Neural cell (in vitro differentiated cells): ENCODE results near the gene PRAME. TPM values are rescaled to one million over a fixed set of nuclear protein-coding genes. Genes with fewer than 3 reads are reported as not detected.

ENCODE experiments used
- H2AFZ ChIP-seq: fragments of 200-600, 300-800 bp; sonication (generic), shearing (Covaris generic); 2 replicates; pipeline ENCODE4 v1.6.0; 2014; ENCODE audit warnings: low read depth, mild to moderate bottlenecking, antibody characterized with exemption, low read length, moderate library complexity
- H3F3A ChIP-seq: fragments of 200-600 bp; shearing (Covaris generic); 2 replicates; pipeline ENCODE4 v1.6.1; 2016; ENCODE audit warnings: mild to moderate bottlenecking, moderate library complexity, mixed read lengths, antibody characterized with exemption, low read length; ENCODE audit not compliant: insufficient read depth, poor library complexity, severe bottlenecking
- H3K27ac ChIP-seq: fragments of 200-600, 300-800 bp; sonication (generic), shearing (Covaris generic); 2 replicates; pipeline ENCODE4 v1.5.1; 2014; ENCODE audit warnings: mild to moderate bottlenecking, low read length, moderate library complexity
- H3K27me3 ChIP-seq: fragments of 300-800, 200-600 bp; sonication (generic), shearing (Covaris generic); 2 replicates; pipeline ENCODE4 v1.6.0; 2014; ENCODE audit warnings: mild to moderate bottlenecking, low read depth, low read length, moderate library complexity; ENCODE audit not compliant: insufficient read depth
- H3K36me3 ChIP-seq: fragments of 300-800, 200-600 bp; sonication (generic), shearing (Covaris generic); 2 replicates; pipeline ENCODE4 v1.5.1; 2014; ENCODE audit warnings: mild to moderate bottlenecking, antibody characterized with exemption, low read length, moderate library complexity; ENCODE audit not compliant: insufficient read depth
- H3K4me2 ChIP-seq: fragments of 300-800, 200-600 bp; sonication (generic), shearing (Covaris generic); 2 replicates; pipeline ENCODE4 v1.6.0; 2014; ENCODE audit warnings: mild to moderate bottlenecking, low read length
- H3K4me3 ChIP-seq: fragments of 300-800, 200-600 bp; sonication (generic), shearing (Covaris generic); 2 replicates; pipeline ENCODE4 v1.5.1; 2014; ENCODE audit warnings: mild to moderate bottlenecking, low read length, moderate library complexity
- H3K79me2 ChIP-seq: fragments of 200-600 bp; shearing (Covaris generic); replicated peaks from 2 replicates; pipeline ENCODE4 v1.6.0; 2014; ENCODE audit warnings: mild to moderate bottlenecking, low read length, moderate library complexity; ENCODE audit not compliant: insufficient read depth
- H3K9ac ChIP-seq: fragments of 300-800, 200-600 bp; sonication (generic), shearing (Covaris generic); 2 replicates; pipeline ENCODE4 v1.6.1; 2016; ENCODE audit warnings: mild to moderate bottlenecking, low read length, mixed read lengths
- H3K9me2 ChIP-seq: fragments of 200-600 bp; shearing (Covaris generic); 2 replicates; pipeline ENCODE4 v1.6.1; 2016; ENCODE audit warnings: mild to moderate bottlenecking, low read length, mixed read lengths; ENCODE audit not compliant: insufficient read depth
- H3K9me3 ChIP-seq: fragments of 200-600, 300-800 bp; sonication (generic), shearing (Covaris generic); 2 replicates; pipeline ENCODE4 v1.6.1; 2016; ENCODE audit warnings: mild to moderate bottlenecking, mixed run types, low read length, moderate library complexity, mixed read lengths
- H4K20me1 ChIP-seq: fragments of 200-600 bp; shearing (Covaris generic); 2 replicates; pipeline ENCODE4 v1.6.1; 2016; ENCODE audit warnings: mild to moderate bottlenecking, mixed run types; ENCODE audit not compliant: insufficient read depth
- CTCF ChIP-seq: fragments of 450-650 bp; IDR thresholded peaks from 2 replicates; pipeline ENCODE4 v1.5.1; 2014; ENCODE audit warnings: antibody characterized with exemption, mild to moderate bottlenecking, moderate library complexity; ENCODE audit not compliant: poor library complexity, severe bottlenecking
- EP300 ChIP-seq: fragments of 450-650 bp; conservative IDR thresholded peaks from 2 replicates; pipeline ENCODE4 v1.6.1; 2014; ENCODE audit warnings: antibody characterized with exemption, mild to moderate bottlenecking, moderate library complexity; ENCODE audit not compliant: poor library complexity, severe bottlenecking
- EZH2 ChIP-seq: fragments of 200-600, 300-800 bp; shearing (Covaris generic), sonication (generic); IDR thresholded peaks from 2 replicates; pipeline ENCODE4 v1.6.1; 2014; ENCODE audit warnings: antibody characterized with exemption, low read length, borderline replicate concordance, mild to moderate bottlenecking; ENCODE audit not compliant: insufficient read depth, poor library complexity, severe bottlenecking
- MXI1 ChIP-seq: fragments of 450-650 bp; conservative IDR thresholded peaks from 2 replicates; pipeline ENCODE4 v1.6.1; 2014; ENCODE audit warnings: antibody characterized with exemption, mild to moderate bottlenecking; ENCODE audit not compliant: poor library complexity, severe bottlenecking
- POLR2AphosphoS5 ChIP-seq: IDR thresholded peaks from 2 replicates; pipeline ENCODE4 v1.6.1; 2012
- RAD21 ChIP-seq: fragments of 450-650 bp; conservative IDR thresholded peaks from 2 replicates; pipeline ENCODE4 v1.6.1; 2014; ENCODE audit warnings: antibody characterized with exemption, mild to moderate bottlenecking, moderate library complexity
- REST ChIP-seq: IDR thresholded peaks from 2 replicates; pipeline ENCODE4 v1.6.1; 2012; ENCODE audit warnings: borderline replicate concordance
- SMC3 ChIP-seq: fragments of 450-650 bp; conservative IDR thresholded peaks from 2 replicates; pipeline ENCODE4 v1.6.1; 2014; ENCODE audit warnings: antibody characterized with exemption, mild to moderate bottlenecking, moderate library complexity; ENCODE audit not compliant: poor library complexity
- TAF1 ChIP-seq: IDR thresholded peaks from 2 replicates; pipeline ENCODE4 v1.6.1; 2012; ENCODE audit warnings: low read depth
- polyA plus RNA-seq: library from polyadenylated mRNA; depleted of rRNA; stranded (reverse); fragments of >200 nt; gene quantifications from 2 replicates; pipeline ENCODE4 v1.2.3, GENCODE V29; 2014

PRAME gene
- polyA plus RNA-seq, 1 donor from 2014 or later, result not detected

GRCh38 chr22:22506736-22507135 lies 52.3 kb downstream of the PRAME start:
- no peak overlapping the region for H2AFZ ChIP-seq
- no peaks in the 10 kb centered on the region for H3K27me3 ChIP-seq
- no peaks in the 10 kb centered on the region for H3F3A ChIP-seq
- H4K20me1 ChIP-seq, result no peaks in the 10 kb centered on the region
- peak overlapping the region; percentile 91 for H3K4me3 ChIP-seq
- no peaks in the 10 kb centered on the region for H3K9me2 ChIP-seq
- peaks cover 15% of the 10 kb centered on the region for H3K79me2 ChIP-seq
- H3K9ac ChIP-seq, result no peak overlapping the region
- H3K9me3 ChIP-seq, result no peaks in the 10 kb centered on the region
- H3K4me2 ChIP-seq, result peak overlapping the region; percentile 94
- TF ChIP-seq CTCF, result no peak
- TF ChIP-seq EP300, result no peak
- no peak for TF ChIP-seq POLR2AphosphoS5
- TF ChIP-seq SMC3, result no peak
- TF ChIP-seq EZH2, result no peak
- TF ChIP-seq RAD21, result no peak
- no peak for TF ChIP-seq TAF1
- TF ChIP-seq REST, result no peak
- no peak for TF ChIP-seq MXI1
- H3K36me3 ChIP-seq, result peaks cover 4% of the 10 kb centered on the region
- no peak overlapping the region for H3K27ac ChIP-seq

DNA sequence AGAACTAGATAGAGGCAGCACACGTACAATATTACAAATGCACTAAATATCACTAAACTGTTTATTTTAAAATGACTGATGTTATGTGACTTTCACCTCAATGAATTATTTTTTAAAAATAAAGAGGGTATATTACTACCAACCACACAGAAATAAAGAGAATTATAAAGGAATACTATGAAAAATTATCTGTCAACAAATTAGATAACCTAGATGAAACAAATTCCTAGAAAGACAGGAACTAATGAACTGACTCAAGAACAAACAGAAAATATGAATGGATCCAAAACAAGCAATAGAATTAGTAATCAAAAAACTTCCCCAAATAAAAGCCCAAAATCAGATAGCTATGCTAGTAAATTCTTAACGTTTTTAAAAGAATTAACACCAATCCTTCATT lies 60.8 kb downstream of the PRAME start:
- Histone ChIP-seq H3K79me2 (peaks cover 7% of the 10 kb centered on the region), H3K27me3 (no peaks in the 10 kb centered on the region), H3K27ac (no peak overlapping the region), H3F3A (no peaks in the 10 kb centered on the region), H2AFZ (no peak overlapping the region), H3K9me3 (no peaks in the 10 kb centered on the region), H3K9me2 (no peaks in the 10 kb centered on the region), H3K36me3 (peaks cover 8% of the 10 kb centered on the region), H3K9ac (no peak overlapping the region), H4K20me1 (no peaks in the 10 kb centered on the region), H3K4me3 (no peak overlapping the region), H3K4me2 (no peak overlapping the region)
- TF ChIP-seq MXI1, result no peak
- TF ChIP-seq SMC3, result no peak
- no peak for TF ChIP-seq CTCF
- TF ChIP-seq RAD21, result no peak
- no peak for TF ChIP-seq EP300
- no peak for TF ChIP-seq REST
